ENCODE data around the gene ARL16. TPM values are rescaled to one million over a fixed set of nuclear protein-coding genes. Genes with fewer than 3 reads are reported as not detected.

Gene ARL16
- total and polyA plus RNA-seq, 2 experiments from 2014 or later = 40.4 to 54.9 TPM

DNA sequence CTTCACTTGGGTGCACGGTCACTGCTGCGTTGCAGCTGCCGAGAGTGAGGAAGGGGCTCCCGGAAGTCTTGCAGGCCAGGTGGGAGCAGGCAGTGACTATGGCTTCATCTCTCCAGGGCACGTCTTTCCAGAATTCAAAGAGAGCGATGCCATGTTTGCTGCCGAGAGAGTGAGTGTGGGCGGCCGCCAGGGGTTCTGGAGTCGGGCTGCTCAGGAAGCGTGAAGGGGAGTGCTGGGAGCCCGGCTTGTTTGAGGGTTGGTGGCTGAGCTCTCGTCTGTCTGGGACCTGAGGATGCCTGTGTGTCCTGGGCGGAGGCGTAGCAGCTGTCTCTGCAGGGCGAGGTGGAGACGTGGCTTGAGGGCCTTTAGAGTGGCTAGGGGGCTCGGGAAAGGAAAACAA, 6.5 kb upstream of the ARL16 start (continued):
- TF ChIP-seq, protein P1, sequence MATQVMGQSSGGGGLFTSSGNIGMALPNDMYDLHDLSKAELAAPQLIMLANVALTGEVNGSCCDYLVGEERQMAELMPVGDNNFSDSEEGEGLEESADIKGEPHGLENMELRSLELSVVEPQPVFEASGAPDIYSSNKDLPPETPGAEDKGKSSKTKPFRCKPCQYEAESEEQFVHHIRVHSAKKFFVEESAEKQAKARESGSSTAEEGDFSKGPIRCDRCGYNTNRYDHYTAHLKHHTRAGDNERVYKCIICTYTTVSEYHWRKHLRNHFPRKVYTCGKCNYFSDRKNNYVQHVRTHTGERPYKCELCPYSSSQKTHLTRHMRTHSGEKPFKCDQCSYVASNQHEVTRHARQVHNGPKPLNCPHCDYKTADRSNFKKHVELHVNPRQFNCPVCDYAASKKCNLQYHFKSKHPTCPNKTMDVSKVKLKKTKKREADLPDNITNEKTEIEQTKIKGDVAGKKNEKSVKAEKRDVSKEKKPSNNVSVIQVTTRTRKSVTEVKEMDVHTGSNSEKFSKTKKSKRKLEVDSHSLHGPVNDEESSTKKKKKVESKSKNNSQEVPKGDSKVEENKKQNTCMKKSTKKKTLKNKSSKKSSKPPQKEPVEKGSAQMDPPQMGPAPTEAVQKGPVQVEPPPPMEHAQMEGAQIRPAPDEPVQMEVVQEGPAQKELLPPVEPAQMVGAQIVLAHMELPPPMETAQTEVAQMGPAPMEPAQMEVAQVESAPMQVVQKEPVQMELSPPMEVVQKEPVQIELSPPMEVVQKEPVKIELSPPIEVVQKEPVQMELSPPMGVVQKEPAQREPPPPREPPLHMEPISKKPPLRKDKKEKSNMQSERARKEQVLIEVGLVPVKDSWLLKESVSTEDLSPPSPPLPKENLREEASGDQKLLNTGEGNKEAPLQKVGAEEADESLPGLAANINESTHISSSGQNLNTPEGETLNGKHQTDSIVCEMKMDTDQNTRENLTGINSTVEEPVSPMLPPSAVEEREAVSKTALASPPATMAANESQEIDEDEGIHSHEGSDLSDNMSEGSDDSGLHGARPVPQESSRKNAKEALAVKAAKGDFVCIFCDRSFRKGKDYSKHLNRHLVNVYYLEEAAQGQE (IDR thresholded peaks at IDR 0.05; ENCODE audit: unreplicated experiment) = no peak

DNA sequence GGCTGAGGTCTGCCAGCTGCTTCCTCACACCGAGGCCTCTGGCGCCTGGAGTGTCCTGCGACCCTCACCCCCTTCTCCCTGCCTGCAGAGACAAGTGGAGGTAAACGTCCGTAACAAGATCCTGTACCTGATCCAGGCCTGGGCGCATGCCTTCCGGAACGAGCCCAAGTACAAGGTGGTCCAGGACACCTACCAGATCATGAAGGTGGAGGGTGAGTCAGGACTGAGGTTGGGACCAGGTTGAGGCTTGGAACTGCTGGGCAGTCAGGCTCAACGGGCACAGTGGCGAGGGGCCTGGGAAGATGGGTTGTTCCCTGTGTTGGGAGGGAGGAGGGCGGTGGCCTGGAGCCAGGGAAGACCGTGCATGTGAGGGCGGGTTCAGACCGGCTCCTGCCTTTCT, 5.0 kb upstream of the ARL16 start:
- H3K4me2 ChIP-seq = no peak overlapping the region
- peaks cover 16% of the 10 kb centered on the region for H3F3A ChIP-seq (replicated peaks; ENCODE audit: low read depth)
- DNase-seq (ENCODE audit: low spot score) (no peak), ATAC-seq (no peak)
- H3K27me3 ChIP-seq (ENCODE audit: insufficient read depth) = no peaks in the 10 kb centered on the region
- Mint-ChIP-seq H3K36me3 (ENCODE audit: low read depth) (peaks cover 52% of the 10 kb centered on the region), H3K4me1 (peaks cover 7% of the 10 kb centered on the region), H3K4me3 (no peak overlapping the region; the same call in 2 of the 3 replicates), H3K27ac (no peak overlapping the region), H3K9me3 (no peaks in the 10 kb centered on the region; the same call in 2 of the 3 replicates), H3K27me3 (ENCODE audit: insufficient read depth, low read depth, poor library complexity) (peaks cover 17% of the 10 kb centered on the region)
- H3K4me1 ChIP-seq (ENCODE audit: insufficient read depth) = peaks cover 6% of the 10 kb centered on the region; the same call in 1 of the 2 replicates
- H3K4me3 ChIP-seq = no peak overlapping the region
- no peak overlapping the region for H2AFZ ChIP-seq
- no peaks in the 10 kb centered on the region for H3K36me3 ChIP-seq (ENCODE audit: insufficient read depth)
- peaks cover 8% of the 10 kb centered on the region; the same call in 1 of the 2 replicates for H4K20me1 ChIP-seq (replicated peaks; ENCODE audit: insufficient read depth)
- peaks cover 21% of the 10 kb centered on the region for H3K79me2 ChIP-seq (replicated peaks; ENCODE audit: insufficient read depth)
- H3K27ac ChIP-seq (ENCODE audit: low read depth) = no peak overlapping the region
- H3K9me2 ChIP-seq (ENCODE audit: insufficient read depth) = no peaks in the 10 kb centered on the region
- TF ChIP-seq, protein P2, sequence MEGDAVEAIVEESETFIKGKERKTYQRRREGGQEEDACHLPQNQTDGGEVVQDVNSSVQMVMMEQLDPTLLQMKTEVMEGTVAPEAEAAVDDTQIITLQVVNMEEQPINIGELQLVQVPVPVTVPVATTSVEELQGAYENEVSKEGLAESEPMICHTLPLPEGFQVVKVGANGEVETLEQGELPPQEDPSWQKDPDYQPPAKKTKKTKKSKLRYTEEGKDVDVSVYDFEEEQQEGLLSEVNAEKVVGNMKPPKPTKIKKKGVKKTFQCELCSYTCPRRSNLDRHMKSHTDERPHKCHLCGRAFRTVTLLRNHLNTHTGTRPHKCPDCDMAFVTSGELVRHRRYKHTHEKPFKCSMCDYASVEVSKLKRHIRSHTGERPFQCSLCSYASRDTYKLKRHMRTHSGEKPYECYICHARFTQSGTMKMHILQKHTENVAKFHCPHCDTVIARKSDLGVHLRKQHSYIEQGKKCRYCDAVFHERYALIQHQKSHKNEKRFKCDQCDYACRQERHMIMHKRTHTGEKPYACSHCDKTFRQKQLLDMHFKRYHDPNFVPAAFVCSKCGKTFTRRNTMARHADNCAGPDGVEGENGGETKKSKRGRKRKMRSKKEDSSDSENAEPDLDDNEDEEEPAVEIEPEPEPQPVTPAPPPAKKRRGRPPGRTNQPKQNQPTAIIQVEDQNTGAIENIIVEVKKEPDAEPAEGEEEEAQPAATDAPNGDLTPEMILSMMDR (conservative IDR thresholded peaks at IDR 0.05; ENCODE audit: low read depth in 2 of 2) = no peak
- no peak for TF ChIP-seq NANOG (IDR thresholded peaks at IDR 0.05; ENCODE audit: borderline replicate concordance)
- TF ChIP-seq ZNF462 (CRISPR knock-in tag; IDR thresholded peaks at IDR 0.05) = no peak
- TF ChIP-seq, protein P3, sequence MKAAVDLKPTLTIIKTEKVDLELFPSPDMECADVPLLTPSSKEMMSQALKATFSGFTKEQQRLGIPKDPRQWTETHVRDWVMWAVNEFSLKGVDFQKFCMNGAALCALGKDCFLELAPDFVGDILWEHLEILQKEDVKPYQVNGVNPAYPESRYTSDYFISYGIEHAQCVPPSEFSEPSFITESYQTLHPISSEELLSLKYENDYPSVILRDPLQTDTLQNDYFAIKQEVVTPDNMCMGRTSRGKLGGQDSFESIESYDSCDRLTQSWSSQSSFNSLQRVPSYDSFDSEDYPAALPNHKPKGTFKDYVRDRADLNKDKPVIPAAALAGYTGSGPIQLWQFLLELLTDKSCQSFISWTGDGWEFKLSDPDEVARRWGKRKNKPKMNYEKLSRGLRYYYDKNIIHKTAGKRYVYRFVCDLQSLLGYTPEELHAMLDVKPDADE (IDR thresholded peaks at IDR 0.05) = no peak
- TF ChIP-seq ZNF114 (CRISPR knock-in tag; IDR thresholded peaks at IDR 0.05) = no peak
- no peak for TF ChIP-seq POLR2AphosphoS5 (IDR thresholded peaks at IDR 0.05; ENCODE audit: low read depth)
- TF ChIP-seq, protein P1 (IDR thresholded peaks at IDR 0.05; ENCODE audit: unreplicated experiment) = no peak
- TF ChIP-seq ZNF331 (CRISPR knock-in tag; IDR thresholded peaks at IDR 0.05; ENCODE audit: low read depth) = no peak

Data from GM23338 (cell line).